Measurements from ENCODE around the gene MYO9A. TPM values are rescaled to one million over a fixed set of nuclear protein-coding genes. Genes with fewer than 3 reads are reported as not detected.
"Not testable (repeated sequence)": the region's sequence is repeated elsewhere in the genome, so short reads cannot be mapped to it uniquely, and the experiment has no call there.

The MYO9A gene
- total RNA-seq, 2 experiments from 2014 or later = 18.0 to 18.8 TPM

- POLR2A ChIA-PET = no interaction called here
- CTCF ChIA-PET = no interaction called here
Observed at GRCh38 chr15:71914092-71914491, 203.9 kb downstream of the MYO9A start.

GRCh38 chr15:71899674-71900073 lies 218.3 kb downstream of the MYO9A start:
- ChIA-PET CTCF (no interaction called here), POLR2A (no interaction called here)

GRCh38 chr15:71893691-71894090 lies 224.3 kb downstream of the MYO9A start:
- POLR2A ChIA-PET = no interaction called here
- CTCF ChIA-PET = no interaction called here

DNA sequence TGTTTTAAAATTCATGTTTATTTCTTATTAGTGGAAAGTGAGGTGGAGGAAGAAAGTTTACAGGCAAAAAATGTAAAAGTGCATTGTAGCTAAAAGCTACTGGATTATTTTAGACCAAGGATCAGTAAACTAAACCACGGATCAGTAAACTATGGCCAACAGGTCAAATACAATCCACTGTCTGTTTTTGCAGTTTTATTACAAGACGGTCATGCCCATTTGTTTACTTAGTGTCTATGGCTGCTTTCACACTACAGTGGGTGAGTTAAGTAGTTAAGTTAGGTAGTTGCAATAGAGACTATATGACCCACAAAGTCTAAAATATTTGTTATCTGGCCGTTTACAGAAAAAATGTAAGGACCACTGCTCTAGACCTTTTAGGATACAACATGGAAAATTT lies 225.6 kb downstream of the MYO9A start:
- POLR2A ChIA-PET = no interaction called here

GRCh38 chr15:71891026-71891425 lies 226.9 kb downstream of the MYO9A start:
- CTCF ChIA-PET = interaction anchor here (1.0 to 1.2 kb wide), 3 partner anchors 9 to 110 kb away, joined by 3 to 4 read pairs (median 3); no protein-coding TSS in a partner anchor
- POLR2A ChIA-PET = no interaction called here

More for the DNA sequence above, 225.6 kb downstream of the MYO9A start:
- CTCF ChIA-PET = no interaction called here

DNA sequence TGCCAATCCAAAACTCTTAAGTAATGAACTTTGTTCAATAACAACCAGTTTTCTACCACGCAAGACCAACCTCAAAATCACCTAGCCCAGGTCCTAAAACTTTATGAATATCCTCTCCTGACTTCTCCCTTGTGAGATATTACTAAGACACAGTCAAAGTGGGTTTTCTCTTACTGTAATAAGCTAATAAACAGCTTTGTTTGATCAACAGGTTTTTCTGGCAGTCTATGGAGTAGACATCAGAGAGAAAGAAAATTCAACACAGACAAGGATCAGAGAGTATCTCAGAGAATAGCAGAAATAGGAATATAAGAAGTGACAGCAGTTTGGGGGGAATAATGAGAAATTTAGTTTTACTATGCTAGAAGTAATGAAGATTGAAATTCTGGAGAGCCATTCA lies 228.0 kb downstream of the MYO9A start:
- CTCF ChIA-PET = no interaction called here
- POLR2A ChIA-PET = no interaction called here

DNA sequence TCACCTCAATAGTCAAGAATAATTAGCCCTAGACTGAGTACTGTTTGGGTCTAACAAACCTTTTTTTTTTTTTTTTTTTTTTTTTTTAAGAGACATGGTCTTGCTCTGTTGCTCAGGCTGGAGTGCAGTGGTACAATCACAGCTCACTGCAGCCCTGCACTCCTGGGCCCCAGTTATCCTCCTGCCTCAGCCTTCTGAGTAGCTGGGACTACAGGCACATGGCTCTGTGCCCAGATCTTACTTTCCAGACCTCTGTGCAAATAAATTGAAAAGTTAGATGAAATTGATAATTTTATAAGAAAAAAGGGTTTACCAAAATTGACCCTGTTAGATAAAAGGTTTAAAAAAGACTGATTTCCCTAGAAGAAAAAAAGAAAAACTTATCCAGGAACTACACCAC lies 228.6 kb downstream of the MYO9A start:
- CTCF ChIA-PET = no interaction called here
- POLR2A ChIA-PET = no interaction called here

- ChIA-PET CTCF (no interaction called here), POLR2A (no interaction called here)
Observed at GRCh38 chr15:71888797-71889196, 229.2 kb downstream of the MYO9A start.

DNA sequence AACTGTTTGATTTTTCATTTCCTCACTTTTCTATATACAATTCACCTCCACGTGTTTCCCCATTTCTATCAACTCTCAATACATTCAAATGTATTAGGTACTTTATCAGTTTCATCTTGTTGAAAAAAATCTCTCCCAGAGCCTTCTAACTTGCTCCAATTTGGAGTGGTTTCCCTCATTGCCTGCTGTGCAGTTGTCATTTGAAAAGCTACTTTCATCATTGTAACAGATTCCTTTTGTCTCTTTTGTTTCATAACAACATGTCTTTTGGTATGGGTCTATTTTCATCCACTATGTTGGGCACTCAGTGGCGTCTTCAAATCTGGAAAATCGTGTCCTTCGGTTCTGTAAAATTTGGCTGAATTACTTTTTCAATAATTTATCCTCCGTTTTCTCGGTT lies 232.6 kb downstream of the MYO9A start:
- POLR2A ChIA-PET = no interaction called here
- CTCF ChIA-PET = no interaction called here

- CTCF ChIA-PET = no interaction called here
Observed at GRCh38 chr15:71883447-71883846, 234.5 kb downstream of the MYO9A start.

GRCh38 chr15:71880276-71880675 lies 237.7 kb downstream of the MYO9A start:
- CTCF ChIA-PET = no interaction called here
- POLR2A ChIA-PET = no interaction called here

More at GRCh38 chr15:71883447-71883846, 234.5 kb downstream of the MYO9A start:
- POLR2A ChIA-PET = no interaction called here

- ChIA-PET CTCF (no interaction called here), POLR2A (no interaction called here)
Observed at GRCh38 chr15:71874245-71874644, 243.7 kb downstream of the MYO9A start.

DNA sequence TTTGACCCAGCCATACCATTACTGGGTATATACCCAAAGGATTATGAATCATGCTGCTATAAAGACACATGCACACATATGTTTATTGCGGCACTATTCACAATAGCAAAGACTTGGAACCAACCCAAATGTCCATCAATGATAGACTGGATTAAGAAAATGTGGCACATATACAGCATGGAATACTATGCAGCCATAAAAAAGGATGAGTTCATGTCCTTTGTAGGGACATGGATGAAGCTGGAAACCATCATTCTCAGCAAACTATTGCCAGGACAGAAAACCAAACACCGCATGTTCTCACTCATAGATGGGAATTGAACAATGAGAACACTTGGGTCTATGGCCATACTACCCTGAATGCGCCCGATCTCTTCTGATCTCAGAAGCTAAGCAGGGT lies 259.7 kb downstream of the MYO9A start:
- POLR2A ChIA-PET, CTCF ChIA-PET: not testable (repeated sequence)

DNA sequence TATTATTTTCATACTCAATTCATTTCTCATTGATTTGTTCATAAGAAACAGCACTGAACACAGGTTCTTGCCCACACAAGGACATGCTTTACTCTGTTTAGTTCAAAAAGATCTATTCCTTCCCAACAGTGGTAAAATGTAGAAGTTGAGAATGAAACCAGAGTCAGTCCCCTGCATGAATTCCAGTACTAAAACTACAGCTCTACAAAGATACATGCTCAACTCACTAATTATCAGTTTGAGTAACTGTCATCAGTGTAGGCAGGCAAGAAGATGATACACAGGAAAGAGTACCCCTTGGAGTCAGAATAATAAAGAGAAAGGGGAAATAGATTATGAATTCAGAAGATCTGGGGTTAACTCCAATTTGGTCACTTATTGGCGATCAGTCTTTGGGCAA lies 264.4 kb downstream of the MYO9A start:
- ChIA-PET POLR2A (no interaction called here), CTCF (no interaction called here)

DNA sequence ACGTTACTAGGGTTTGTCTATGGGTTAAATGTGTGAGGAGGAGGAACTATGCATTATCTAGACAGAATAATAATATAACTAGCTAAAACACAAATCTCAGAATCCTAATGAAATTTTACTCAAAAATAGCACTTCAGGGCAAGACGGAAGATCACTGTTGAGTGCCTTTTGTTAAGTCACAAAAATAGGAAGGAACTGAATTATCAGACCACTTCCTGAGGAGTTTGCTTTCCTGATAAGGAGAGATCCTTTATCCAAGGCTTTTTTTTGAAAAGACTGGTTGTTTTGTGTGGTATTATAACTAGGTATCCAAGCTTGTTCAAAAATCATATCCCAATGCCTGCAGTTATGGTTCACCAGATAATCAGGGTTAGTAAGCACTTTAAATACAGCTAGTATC lies 273.0 kb downstream of the MYO9A start:
- CTCF ChIA-PET = no interaction called here
- POLR2A ChIA-PET = no interaction called here

GRCh38 chr15:71841563-71841962 lies 276.4 kb downstream of the MYO9A start:
- ChIA-PET POLR2A (no interaction called here), CTCF (no interaction called here)

DNA sequence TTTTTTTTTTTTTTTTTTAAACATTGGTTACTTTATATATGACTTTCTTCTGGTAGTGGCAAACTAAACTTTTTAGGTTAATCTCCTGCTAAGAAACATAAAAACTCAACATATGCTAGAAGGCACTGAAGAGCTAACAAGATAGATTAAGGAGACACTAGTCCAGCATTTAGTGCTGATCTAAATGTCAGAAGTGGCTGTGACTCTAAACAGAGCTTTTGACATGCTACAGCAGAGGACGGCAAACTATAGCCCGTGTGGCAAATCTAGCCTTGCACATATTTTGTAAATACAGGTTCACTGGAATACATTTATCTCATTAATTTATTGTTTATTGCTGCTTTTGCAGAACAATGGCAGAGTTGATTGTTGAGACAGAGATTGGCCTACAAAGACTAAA lies 287.0 kb downstream of the MYO9A start:
- CTCF ChIA-PET = no interaction called here
- POLR2A ChIA-PET = no interaction called here

DNA sequence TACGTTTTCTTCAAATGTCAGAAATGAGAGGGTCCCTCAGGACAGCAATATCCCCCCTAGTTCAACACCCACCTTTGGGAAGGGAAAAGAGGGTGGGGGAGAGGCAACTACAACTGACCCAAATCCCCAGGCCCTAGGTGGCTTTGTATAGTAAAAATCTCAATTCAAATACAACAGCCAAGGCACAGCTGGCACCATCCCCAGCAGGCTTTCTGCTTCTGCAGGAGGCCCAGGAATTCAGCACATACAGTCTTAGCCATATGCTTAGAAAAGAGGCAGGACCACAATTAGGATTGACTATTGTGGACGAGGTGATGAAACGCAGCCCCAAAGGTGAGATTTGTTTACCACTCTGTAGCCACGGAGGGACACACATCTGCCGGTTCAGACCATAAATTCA lies 291.8 kb downstream of the MYO9A start:
- ChIA-PET POLR2A (no interaction called here), CTCF (interaction anchor here (0.7 kb wide), 1 partner anchor 310 kb away, joined by 5 read pairs; no protein-coding TSS in a partner anchor)

GRCh38 chr15:71825021-71825730 lies 292.8 kb downstream of the MYO9A start:
- POLR2A ChIA-PET = no interaction called here
- CTCF ChIA-PET = no interaction called here

GRCh38 chr15:71823801-71824200 lies 294.1 kb downstream of the MYO9A start:
- POLR2A ChIA-PET = interaction anchor here (0.6 kb wide), 1 partner anchor 236 kb away, joined by 3 read pairs; no protein-coding TSS in a partner anchor
- CTCF ChIA-PET = no interaction called here

DNA sequence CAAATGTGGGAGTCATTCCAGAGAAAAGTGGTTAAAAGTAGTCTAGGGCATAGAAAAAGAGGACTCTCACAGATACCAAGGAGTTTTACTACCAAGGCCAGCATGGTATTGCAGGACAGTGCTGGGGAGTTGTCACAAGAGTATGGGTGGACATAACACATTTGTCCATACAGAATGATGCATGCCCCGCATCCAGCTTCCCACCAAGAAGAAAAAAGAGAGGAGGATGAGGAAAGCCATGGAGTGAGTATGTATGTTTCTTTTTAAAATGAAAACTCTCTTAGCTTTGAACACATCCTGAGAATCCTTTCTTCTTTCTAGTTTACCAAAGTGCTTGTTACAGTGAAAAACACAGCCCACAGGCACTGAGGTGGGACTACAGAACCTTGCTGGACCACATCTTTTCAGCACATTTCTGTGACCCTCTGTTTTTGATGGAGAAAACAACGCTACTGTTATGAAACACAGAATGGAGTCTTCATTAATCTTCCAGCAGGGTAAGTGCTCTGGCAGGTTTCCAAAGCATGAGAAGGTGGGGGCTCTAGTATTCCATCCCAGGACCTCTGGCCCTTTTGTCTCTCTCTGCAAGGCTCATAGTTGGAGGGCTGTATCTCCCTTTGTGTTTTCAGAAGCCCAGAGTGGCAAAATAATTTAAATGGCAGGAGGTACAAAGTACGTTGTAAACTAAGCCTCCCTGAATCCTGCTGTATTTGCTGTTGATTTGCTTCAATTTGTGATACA lies 294.9 kb downstream of the MYO9A start:
- ChIA-PET CTCF (no interaction called here), POLR2A (no interaction called here)

All from activated CD8-positive, alpha-beta memory T cell treated with anti-CD3 and anti-CD28 coated beads for 36 hours (primary cell).